Fibroblast of gingiva (primary cell): ENCODE measurements around the gene SGCA.
A peak's percentile ranks its signal among the peaks of the same experiment; 100 is the strongest.

ENCODE experiments used
- DNase-seq: peaks from one replicate; pipeline ENCODE4 v3.0.0-alpha.2; 2011; ENCODE audit warnings: low read depth

Gene SGCA

DNA sequence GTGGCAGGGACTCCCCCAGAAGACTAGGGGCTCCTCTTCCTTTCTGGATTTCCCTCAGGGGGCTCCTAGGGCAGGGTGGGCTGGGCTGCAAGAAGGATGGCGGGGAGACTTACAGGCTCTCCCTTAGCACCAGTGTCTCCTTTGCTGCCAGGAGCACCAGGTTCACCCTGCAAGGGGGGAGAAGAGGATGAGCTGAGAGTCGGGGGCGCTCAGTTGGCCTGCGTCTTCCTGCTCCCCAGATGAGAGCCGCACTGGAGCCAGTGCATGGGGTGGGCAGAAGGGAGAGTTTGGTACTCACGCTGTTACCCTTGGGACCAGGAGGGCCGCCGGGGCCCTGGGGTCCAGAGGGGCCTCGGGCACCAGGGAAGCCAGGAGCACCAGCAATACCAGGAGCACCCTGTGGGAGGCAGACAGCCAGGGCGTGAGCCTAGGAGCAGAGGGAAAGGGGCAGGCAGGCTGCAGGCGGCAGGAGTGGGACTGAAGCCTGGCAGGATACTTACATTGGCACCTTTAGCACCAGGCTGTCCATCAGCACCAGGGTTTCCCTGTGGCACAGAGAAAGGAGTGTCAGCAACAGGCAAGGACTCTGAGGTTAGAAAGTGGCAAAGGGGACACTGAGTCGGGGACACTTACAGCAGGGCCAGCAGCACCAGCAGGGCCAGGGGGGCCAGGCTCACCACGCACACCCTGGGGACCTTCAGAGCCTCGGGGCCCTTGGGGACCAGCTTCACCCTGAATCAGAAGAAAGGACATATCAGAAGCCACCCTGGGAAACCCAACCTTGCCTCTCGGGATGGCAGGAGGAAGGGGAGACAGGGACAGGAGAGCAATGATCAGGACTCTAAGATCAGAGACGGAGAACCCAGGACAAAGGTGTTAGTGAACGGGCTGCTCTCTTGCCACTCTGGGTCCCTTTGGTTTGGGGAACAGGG is 29.4 kb downstream of the SGCA start:
- peak; percentile 75 for DNase-seq

GRCh38 chr17:50196036-50196435 is 30.2 kb downstream of the SGCA start:
- no peak for DNase-seq

DNA sequence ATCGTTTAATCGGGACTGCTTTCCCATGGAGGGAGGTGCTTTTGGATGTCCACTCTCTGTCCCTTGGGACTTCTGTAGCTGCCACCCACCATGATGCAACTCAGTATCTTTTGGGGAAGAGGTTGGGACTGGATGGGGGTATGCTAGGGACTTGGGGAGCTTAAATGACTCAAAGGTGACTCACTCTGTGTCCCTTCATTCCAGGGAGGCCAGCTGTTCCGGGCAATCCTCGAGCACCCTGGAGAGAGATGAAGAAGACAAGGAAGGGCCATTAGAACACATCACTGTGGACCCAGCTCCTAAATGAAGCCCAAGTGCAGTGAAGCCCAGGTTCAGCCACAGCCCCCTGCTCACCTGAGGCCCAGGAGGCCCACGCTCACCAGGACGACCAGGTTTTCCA is 31.0 kb downstream of the SGCA start:
- DNase-seq: peak; percentile 89

GRCh38 chr17:50198026-50198669 is 32.3 kb downstream of the SGCA start:
- DNase-seq: peak; percentile 53

DNA sequence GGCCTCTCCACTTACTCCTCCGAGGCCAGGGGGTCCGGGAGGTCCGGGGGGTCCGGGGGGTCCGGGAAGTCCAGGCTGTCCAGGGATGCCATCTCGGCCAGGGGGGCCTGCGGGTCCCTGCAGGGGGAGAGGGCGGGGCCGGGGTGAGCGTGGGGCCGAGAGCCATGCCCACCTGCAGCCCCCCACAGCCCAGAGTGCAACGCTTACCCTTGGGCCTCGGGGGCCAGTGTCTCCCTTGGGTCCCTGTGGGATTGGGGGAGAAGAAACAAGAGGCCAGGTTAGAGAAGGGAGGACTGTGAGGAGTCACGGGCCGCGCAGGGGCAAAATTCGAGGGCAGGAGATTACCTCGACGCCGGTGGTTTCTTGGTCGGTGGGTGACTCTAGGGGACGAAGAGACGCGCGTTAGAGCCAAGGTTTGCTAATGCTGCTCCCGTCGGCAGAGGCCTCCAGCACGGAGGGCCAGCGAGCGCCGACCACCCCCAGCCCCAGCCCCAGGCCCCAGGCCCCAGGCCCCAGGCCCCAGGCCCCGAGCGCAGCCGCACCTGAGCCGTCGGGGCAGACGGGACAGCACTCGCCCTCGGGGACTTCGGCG is 33.5 kb downstream of the SGCA start:
- no peak for DNase-seq

DNA sequence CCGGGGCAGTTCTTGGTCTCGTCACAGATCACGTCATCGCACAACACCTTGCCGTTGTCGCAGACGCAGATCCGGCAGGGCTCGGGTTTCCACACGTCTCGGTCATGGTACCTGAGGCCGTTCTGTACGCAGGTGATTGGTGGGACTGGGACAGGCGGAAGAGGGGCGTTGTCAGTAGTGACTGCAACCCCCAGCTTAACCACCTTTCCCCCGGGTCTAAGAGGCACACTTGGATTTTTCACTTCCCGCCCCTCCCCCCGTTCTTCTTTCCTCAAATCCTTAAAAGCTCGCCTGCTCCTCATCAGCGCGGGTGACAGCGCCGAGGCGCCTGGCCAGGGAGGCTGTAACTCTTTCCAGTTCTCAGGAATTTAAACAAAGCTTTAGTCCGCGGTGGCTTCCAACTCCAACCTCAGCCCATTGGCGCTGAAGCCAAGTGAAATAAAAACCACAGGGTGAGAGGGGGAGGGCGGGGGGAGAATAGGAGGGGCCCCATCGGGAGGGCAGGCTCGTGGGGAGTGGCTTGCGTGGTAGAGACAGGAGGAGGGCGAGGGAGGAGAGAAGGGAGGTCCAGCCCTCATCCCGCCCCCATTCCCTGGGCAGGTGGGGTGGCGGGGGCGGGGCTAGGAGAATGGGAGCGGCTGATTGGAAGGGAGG is 34.1 kb downstream of the SGCA start:
- peak; percentile 97 for DNase-seq

- no peak for DNase-seq
These were observed 34.9 kb downstream of the SGCA start for GRCh38 chr17:50200457-50201275.

GRCh38 chr17:50201276-50201854 is 35.6 kb downstream of the SGCA start, which contains the start of gene COL1A1:
COL1A1 (minus strand) TSS chr17:50201631; CDS start chr17:50201513, 118 bp downstream.
- DNase-seq: peak; percentile 95

DNA sequence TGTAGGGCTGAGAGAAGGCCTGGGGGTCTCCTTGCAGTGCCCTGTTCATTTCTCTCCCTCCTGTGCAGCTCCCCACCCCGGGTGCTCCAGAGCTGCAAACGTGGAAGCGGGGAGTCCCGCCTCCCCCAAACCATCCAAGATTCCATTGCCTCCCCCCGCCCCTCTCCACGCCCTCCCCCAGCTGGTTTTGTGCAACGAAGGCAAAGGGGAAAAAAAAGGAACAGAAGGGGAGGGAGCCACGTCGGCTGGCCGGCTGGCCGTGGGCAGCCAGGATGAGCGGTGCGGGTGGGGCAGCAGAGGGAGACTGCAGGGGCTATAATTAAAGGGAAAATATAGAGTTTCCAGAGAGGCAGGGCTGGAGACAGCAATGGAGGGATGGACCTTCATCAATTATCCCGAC is 37.3 kb downstream of the SGCA start:
- DNase-seq: peak; percentile 90

GRCh38 chr17:50203604-50204345 is 38.0 kb downstream of the SGCA start:
- peak; percentile 99 for DNase-seq

DNA sequence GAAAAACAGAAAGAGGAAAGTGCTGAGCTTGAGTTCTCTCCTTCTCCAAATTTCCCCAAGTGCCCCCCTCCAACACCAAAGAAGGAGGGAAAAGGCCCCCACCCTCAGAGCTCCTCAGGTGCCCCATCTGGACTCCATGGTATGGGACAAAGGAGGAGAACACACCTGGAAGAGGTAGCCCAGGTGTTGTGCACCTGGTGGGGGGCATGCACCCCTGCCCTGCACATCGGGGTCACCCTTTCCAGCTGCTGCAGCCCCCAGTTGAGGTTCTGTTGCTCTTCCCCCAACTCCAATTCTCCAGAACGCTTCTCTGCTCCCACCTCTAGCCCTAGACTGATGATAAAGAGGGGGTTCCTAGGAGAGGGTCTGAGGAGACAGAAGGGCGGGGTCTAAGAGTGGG is 38.6 kb downstream of the SGCA start:
- no peak for DNase-seq

DNA sequence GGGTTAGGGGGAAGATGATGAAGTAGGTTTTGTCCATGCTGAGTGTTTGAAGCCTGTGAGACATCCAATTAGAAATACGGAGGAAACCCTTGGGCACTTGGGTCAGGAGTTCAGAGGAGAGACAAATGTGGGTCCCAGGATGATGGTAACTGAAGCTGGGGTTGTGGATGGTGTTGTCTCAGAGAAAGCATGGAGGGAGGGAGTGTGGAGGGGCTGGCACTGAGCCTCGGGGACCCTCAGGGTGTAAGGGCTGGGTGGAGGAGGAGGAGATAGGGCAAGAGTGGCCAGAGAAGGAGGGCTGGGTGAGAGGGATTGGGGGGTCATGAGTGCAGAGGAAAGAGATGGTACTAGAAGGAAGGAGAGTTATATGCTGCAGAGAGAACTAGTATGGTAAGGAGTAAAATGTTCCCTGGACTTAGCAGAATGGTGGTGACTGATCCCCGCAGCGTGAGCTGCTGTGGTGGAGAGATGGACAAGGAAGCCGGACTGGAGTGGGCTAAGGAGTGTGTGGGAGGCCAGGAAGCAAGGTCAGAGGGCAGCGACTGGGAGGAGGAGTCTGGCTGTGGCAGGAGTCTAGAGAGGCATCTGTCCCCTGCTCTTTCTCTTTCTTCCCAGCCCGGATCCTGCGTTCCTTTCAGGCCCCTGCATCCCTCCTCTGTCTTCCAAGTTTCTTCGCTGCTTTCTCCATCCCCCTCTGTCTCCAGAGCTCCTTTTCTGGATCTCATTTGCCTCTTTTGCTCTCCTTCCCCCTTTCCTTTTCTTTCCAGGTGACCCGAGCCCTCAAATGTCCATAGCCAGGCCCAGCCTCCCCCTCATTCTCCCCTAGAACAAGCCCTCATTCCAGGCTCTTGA is 39.5 kb downstream of the SGCA start:
- no peak for DNase-seq

DNA sequence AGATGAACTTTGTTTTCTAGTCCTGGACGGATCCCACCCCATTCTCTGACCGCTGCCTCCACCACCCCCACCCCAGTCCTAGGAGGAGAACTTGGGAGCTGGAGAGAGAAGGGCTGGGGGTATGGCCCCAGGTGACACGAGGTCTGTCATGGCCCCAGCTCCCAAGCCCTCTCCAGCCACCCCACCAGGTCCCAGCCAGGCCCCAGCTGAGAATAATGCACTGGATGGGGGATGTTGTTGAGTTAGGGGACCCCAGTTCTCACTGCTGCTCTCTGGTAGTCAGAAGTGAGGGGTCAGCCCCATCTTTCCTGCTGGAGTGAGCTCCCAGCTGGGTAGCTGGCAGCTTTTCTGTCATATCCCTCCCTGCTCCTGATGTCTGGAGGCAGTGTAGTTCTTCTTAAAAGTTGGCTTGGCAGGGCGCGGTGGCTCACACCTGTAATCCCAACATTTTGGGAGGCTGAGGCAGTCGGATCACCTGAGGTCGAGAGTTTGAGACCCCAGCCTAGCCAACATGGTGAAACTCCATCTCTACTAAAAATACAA is 40.2 kb downstream of the SGCA start:
- no peak for DNase-seq

DNA sequence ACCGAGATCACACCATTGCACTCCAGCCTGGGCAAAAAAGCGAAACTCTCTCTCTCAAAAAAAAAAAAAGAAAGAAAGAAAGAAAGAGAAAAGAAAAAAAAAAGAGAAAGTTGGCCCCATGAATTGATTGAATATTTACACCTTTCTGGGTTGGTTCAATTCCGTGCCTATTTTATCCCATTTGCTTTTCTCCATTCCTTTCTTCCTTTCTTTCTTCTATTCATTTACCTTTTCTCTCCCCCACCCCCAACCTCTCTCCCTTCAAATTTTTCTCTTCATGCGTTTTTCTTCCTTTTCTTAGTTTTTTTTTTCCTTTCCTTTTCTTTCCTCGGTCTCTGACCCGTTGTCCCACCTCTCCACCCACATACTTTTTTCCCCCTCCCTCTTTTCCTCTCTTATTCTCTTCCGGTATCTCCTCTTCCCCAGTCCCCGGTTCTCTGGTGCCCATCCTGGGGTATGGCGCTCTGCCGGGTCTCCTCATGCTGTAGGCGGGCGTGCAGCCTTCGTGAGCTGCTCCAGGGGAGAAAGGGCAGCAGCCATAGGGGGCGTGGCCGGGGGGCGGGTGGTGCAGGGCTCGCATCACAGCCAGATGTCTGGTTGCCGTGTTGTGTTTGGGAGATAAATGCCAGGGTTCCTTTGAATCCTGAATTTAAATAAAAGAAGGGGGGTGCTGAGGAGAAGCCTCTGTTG is 40.9 kb downstream of the SGCA start:
- DNase-seq: peak; percentile 64

GRCh38 chr17:50207315-50207714 is 41.5 kb downstream of the SGCA start:
- DNase-seq: no peak

DNA sequence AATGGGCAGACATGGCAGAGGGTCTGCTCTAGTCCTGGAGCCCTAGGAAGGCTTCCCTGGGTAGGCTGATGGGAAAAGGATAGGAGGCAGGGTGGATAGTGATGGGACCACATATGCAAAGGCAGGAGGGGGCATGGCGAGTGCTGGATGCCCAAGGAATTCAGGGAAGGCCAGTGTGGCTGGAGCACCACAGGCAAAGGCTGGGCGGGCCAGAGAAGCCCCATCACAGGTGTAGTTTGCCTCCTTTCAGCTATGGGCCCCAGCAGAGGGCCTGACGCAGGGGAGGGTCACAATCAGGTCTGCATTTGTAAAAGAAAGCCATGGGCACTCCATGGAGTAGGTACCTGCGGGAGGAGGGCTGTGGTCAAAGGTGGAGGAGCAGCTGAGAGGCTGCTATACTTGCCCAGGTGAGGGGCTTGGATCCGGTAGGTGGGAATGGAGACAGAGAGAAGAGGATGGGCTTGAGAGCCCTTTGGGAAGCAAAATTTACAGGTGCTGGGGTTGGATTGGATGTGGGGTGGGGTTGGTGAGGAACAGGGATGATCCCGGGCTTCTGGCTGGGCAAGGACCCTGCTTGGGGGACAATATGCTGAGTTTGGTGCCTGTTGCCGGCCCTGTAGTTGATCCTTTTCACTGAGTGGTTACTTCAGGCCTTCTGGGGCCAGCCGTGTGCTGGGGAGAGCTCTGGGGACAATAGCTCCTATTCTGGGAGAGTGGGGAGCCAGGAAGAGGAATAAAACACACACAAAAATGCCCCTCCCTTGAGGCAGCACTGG is 42.2 kb downstream of the SGCA start:
- DNase-seq: no peak

GRCh38 chr17:50208611-50209061 is 42.8 kb downstream of the SGCA start:
- DNase-seq: no peak

DNA sequence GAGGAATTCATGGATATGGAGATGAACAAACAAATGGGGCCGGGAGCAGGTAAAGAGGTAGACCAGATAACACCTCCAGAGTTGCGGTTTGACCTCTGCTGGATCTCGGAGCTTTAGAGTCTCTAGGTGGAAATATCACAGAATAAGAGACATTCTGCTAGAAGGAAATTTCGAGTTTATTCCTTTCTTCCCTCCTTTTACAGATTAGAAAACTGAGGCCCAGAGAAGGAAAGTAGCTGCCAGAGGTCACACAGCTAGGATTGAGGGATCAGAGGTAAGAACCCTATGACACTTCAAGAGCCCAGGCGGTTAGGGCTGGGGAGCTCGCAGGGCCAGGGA is 43.3 kb downstream of the SGCA start:
- no peak for DNase-seq
